ENCODE measurements around the gene LRRC61.

LRRC61 gene

GRCh38 chr7:150332852-150333635 is 9.9 kb downstream of the LRRC61 start:
- DNase-seq: no peak

DNA sequence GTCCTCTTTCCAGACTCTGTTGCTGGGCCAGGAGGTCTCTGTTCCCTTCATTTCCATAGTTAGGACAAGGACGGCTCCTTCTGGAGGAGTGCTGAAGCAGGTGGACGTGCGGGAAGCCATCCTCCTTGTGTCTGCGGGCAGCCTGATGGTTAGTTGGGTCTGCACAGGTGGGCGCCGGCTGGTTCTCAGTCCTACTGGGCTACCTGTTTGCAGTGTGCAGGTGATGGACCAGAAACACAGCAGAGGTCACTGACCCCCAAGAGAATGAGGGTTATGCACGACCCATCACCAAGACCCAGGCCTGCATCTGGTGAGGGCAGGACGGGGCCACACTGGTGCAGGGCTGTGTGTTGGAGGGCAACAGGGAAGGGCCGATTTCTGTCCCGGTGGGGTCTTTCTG is 10.5 kb downstream of the LRRC61 start:
- no peak for DNase-seq

DNA sequence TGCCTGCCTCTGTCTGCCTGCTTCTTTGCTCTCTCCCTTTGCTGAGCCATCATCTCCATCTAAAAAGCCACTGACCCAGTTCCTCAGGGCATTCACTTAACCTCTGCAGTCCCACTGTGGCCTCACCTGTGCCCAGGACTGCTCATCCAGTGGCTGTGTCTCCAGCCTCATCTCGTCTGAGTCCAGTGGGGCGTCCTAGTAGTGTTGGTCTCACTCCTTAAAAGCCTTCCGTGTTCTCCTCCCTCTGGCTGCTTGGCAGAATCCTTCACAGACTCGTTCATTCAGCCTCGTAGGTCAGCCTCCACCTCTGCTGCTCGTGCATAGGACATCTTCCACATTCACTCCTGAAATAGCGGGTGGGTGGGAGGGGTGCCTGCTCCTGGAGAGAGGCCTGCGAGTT is 11.0 kb downstream of the LRRC61 start:
- no peak for DNase-seq

GRCh38 chr7:150335108-150335773 is 12.1 kb downstream of the LRRC61 start:
- DNase-seq: no peak

DNA sequence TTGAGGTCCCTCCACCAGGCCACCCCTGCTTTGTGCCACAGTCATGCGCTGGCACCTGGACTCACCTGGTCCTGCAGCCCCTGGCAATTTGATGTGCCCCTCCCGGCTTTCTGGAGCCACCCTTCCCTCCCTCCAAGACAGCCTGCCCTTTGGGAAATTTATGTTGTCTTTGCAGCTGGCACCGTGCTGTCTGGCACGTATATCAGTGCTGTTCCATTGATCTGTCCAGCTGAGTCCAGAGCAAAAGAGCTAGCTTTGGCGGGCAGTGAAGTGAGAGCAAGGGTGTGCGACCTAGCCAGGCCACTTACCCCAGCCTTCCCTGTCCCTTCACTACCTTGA is 12.6 kb downstream of the LRRC61 start:
- no peak for DNase-seq

DNA sequence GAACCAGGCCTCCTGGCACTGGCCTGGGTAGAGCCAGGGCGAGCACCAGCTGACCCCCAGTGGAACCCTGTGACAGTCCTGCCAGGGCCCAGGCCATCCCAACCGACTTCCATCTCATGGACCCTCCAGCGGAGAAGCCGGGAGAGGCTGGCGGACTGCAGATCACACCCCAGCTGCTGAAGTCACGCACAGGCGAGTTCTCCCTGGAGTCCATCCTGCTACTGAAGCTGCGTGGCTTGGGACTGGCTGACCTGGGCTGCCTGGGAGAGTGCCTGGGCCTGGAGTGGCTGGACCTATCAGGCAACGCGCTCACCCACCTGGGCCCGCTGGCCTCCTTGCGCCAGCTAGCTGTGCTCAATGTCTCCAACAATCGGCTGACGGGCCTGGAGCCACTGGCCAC is 13.6 kb downstream of the LRRC61 start:
- DNase-seq: no peak

DNA sequence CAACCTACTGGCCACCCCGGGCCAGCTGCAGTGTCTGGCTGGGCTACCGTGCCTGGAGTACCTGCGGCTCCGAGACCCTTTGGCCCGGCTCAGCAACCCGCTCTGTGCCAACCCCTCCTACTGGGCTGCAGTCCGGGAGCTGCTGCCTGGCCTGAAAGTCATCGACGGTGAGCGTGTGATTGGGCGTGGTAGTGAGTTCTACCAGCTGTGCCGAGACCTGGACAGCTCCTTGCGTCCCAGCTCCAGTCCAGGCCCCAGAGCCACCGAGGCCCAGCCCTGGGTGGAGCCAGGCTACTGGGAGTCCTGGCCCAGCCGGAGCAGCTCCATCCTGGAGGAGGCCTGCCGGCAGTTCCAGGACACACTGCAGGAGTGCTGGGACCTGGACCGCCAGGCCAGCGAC is 14.0 kb downstream of the LRRC61 start:
- no peak for DNase-seq

DNA sequence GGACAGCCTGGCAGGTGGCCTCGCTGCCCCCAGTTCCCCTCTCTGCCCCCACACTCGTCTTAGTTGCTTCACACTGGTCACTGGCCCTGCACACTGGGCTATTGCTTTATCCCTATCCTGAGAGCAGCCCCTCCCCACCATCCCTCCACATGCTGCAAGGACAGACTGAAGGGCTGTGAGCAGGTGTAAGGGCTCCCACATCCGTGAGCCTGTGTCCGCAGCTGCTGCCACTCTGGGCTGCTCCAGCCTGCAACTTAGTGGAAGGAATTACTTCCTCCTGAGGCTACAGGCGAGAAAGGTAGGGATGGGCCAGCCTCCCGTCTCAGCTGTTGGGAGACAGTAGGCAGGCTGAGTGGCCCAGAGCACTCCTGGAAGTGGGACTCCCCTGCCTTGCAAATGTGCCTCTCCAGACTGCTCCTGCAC is 14.5 kb downstream of the LRRC61 start:
- no peak for DNase-seq

GRCh38 chr7:150338166-150338829 is 15.1 kb downstream of the LRRC61 start:
- no peak for DNase-seq

DNA sequence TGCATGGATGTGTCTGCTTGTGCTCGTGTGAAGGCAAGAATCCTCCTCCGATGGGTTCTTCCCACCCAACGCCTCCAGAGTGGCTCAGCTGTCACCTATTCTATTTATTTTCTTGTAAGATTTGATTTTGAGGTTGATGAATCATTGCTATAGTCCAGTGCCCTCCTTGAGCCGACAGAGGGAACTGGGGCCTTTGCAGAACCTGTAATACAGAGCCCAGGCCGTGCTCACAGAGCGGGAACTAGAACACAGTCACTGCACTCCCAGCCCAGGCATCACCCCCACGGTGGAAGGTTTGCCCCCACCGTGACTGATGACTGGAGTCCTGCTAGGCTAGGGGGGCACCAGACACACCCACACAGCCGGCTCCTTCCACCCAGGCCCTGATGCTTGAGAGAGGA is 16.3 kb downstream of the LRRC61 start:
- no peak for DNase-seq

DNA sequence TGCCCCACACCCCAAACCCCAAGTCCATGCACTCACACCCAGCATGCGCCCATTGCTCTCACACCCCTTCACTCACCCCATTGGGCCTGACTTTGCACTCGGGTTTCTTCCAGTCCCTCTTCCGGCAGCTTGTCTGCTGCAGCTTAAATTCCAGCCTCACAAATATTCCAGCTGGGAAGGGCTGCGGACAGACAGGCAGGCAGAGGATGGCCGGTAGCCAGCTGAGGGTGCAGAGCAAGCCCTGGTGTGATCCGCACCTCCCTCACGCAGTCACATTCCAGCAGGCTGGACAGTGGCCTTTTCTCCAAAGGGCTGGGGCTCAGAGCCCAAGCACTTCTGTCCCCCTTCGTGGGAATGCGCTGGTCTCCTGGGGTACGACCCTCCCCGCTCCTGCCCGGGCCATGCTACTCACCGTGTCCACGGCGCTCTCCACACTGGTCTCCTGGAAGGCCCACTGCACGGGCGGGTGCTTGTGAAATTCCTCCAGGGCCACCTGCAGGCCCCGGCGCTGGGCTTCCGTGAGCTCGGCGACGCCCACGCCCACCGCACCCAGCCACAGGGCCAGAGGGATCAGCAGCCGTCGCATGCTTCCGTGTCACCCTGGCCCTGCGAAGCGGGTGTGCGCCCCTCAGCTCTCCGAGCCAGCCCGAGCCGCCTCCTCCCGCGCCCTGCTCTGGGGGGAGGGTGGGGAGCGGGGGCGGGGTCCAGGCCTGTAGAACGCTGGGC is 17.0 kb downstream of the LRRC61 start:
- DNase-seq: no peak

- no peak for DNase-seq
Observed at GRCh38 chr7:150340875-150341262, 17.7 kb downstream of the LRRC61 start.

GRCh38 chr7:150341263-150342120 is 18.3 kb downstream of the LRRC61 start, which contains the start of gene RARRES2:
Gene RARRES2 (minus strand): TSS chr7:150341629. CDS start chr7:150340609, 1,020 bp downstream.
- no peak for DNase-seq

DNA sequence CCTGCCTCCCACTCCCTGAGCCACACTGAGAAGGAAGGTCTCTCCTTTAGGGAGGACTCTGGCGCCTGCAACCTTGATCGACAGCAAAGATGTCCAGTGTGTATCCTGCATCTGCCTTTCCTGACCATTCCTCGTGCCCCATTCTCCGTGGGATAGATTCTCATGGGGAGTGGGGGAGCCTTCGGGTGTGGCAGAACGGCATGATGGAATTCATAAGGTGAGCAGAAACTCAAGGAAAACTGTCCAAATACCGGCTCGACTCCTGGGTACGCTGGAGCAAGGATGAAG is 18.9 kb downstream of the LRRC61 start:
- no peak for DNase-seq

DNA sequence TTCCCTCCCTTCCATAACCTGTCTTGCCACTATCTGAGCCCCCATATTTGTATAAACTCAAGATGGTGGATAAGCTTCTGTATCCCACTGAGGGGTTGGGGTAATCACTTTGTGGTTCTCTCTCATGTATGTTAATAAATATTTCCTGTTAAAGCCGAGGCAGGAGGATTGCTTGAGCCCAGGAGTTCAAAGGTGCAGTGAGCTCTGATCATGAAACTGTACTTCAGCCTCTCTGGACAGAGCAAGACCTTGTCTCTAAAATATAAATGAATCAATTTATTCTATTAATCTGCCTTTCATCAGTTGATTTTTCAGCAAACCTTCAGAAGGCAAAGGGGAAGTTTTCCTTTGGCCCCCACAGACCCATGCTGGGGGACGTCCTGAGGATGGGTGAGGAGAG is 20.1 kb downstream of the LRRC61 start:
- no peak for DNase-seq

- no peak for DNase-seq
Observed at GRCh38 chr7:150344299-150344698, 21.1 kb downstream of the LRRC61 start.

- no peak for DNase-seq
Observed at GRCh38 chr7:150345012-150345411, 21.9 kb downstream of the LRRC61 start.

- DNase-seq: no peak
Observed at GRCh38 chr7:150346922-150347321, 23.8 kb downstream of the LRRC61 start.

DNA sequence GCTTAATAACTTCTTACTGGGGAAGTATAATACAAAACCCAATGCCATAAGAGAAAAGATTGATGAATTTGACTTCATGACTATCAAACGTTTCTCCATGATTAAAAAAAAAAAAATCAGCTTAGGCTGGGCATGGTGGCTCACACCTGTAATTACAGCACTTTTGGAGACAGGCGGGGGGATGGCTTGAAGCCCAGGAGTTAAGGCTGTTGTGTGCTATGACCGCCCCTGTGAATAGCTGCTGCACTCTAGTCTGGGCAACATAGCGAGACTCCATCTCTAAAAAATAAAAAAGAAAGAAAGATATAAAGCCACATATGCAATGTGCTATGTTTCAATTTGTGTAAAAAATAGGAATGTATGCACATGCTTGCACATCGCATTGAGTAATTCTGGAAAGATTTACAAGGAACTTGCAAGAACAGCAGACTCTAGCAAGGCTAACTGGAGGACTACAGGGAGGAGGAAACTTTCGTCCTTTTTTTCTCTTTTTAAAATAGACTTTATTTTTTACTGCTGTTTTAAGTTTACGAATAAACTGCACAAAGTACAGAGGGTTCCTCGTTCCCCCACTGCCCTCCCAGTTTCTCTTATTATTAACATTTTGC is 28.5 kb downstream of the LRRC61 start:
- DNase-seq: no peak

- no peak for DNase-seq
Observed at GRCh38 chr7:150355666-150356059, 32.5 kb downstream of the LRRC61 start.

DNA sequence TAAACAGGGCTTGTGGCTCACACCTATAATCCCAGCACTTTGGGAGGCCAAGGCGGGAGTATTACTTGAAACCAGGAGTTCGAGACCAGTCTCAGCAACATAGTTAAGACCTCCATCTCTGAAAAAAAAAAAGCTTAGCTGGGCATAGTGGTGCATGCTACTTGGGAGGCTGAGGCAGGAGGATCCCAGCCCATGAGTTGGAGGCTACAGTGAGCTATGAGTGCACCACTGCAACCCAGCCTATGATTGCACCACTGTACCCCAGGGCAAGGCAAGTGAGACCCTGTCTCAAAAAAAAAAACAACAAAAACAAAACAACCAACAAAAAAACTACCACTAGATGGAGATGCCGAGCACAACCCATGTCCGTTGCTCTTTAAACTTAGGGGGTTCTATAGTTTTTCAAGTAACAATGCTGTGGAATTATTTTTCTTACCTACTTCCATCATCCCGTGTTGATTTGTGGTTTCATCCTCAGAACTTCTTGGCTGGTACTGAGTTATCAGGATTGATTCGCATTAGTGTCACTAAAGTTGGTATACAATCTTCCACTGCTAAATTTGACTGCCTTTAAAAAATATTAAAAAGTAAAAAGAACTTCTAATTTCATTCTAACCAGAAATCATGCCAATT is 33.2 kb downstream of the LRRC61 start:
- peak; percentile 65 for DNase-seq

- DNase-seq: no peak
Observed at GRCh38 chr7:150357270-150357669, 34.1 kb downstream of the LRRC61 start.
